Fibroblast of pulmonary artery (primary cell): ENCODE measurements around the gene GHDC.

Experiments
- DNase-seq: peaks from one replicate; pipeline ENCODE4 v3.0.0-alpha.2; 2010; ENCODE audit warnings: low read depth
- H3K4me3 ChIP-seq: replicated peaks from 2 replicates; pipeline ENCODE4 v1.5.1; 2011; ENCODE audit warnings: low read depth, mild to moderate bottlenecking, control low read depth, low read length, moderate library complexity
- TF ChIP-seq, protein P1 (sequence below): IDR thresholded peaks from 2 replicates; pipeline ENCODE4 v1.5.1; 2011; ENCODE audit warnings: mild to moderate bottlenecking, control low read depth, low read length, inconsistent platforms; ENCODE audit errors: missing control alignments

GHDC gene

DNA sequence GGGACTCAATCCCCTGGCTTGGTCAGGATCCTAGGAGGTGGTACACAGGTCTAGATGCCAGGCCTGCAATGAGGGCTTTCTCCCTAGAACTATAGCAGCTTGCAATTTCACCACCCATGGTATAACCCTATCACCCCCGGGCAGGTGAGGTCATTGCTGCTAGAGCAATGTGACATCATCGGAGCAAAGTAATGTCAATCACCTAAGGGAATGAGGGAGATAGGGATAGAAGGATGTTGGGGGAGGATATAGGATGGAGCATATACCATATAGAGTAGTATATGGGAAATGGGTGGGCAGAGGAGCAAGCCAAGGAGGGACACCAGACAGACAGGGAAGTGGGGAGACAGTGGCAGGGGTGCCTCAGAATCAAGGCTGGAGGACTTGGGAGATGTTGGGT is 16.6 kb downstream of the GHDC start:
- no peak overlapping the region for H3K4me3 ChIP-seq
- DNase-seq = no peak
- TF ChIP-seq, protein P1, sequence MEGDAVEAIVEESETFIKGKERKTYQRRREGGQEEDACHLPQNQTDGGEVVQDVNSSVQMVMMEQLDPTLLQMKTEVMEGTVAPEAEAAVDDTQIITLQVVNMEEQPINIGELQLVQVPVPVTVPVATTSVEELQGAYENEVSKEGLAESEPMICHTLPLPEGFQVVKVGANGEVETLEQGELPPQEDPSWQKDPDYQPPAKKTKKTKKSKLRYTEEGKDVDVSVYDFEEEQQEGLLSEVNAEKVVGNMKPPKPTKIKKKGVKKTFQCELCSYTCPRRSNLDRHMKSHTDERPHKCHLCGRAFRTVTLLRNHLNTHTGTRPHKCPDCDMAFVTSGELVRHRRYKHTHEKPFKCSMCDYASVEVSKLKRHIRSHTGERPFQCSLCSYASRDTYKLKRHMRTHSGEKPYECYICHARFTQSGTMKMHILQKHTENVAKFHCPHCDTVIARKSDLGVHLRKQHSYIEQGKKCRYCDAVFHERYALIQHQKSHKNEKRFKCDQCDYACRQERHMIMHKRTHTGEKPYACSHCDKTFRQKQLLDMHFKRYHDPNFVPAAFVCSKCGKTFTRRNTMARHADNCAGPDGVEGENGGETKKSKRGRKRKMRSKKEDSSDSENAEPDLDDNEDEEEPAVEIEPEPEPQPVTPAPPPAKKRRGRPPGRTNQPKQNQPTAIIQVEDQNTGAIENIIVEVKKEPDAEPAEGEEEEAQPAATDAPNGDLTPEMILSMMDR = no peak

DNA sequence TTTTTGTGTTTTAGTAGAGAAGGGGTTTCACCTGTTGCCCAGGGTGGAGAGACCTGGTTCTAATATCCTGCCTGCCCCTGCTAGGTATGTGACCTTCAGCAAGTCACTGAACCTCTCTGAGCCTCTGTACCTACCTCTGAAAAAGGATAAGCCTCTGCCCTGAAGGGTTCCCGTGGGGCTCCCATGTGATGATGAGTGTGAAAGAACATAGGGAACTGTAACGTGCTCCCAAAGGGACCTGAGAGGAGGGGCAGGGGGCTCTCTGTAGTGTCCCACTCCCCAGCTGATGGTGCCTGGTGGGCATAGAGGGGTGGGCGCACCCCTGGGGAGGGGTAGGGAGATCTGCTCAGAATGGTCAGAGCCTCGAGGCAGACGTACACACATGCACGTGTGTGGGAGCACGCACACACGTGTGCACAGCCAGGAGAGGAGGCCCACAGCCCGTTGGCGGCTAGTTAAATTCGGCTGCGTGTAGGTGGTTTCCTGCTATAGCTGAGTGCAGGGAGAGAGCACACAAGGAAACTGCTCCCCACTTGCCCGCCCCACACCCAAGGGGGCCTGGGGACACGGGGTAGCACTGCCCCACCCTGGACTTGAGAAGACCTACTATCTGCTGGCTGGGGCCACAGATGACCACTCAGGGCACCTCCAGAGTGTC is 20.0 kb downstream of the GHDC start:
- no peak for DNase-seq
- TF ChIP-seq, protein P1 = no peak
- H3K4me3 ChIP-seq = no peak overlapping the region

DNA sequence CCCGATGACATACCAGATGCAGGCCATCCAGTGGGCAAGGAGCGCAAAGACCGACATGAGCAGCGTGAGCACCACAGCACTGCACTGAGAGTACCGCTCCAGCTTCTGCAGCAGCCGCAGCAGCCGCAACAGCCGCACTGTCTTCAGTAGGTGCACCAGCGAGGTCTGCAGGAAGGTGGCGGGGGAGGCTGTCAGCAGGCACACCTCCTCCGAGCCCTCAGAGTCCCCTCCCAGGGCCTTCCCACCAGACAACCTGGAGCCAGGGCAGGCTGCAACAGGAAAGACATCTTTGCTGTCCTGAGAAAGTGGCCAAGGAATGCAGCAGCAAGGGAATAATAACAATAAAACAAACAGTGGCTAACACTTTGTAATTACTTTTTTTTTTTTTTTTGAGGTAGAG is 22.5 kb downstream of the GHDC start:
- DNase-seq = no peak
- TF ChIP-seq, protein P1 = no peak
- H3K4me3 ChIP-seq = no peak overlapping the region

DNA sequence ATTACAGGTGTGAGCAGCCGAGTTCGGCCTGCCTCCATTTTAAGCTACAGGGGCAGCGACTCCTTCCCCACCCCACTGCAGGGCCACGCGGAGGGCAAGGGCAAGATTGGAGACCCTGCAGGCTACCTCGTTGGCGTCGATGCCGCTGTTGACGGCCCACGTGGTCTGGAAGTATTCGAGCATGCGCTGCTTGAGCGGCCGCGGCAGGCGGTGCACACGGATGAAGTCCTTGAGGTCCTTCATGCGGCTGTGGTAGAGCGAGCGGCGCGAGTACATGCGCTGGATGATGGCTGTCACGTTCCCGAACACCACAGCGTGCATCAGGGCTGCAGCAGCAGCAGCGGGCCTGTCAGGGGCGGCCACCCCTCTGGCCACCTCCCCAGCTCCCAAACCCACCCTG is 24.9 kb downstream of the GHDC start:
- no peak overlapping the region for H3K4me3 ChIP-seq
- no peak for DNase-seq
- TF ChIP-seq, protein P1 = no peak

- TF ChIP-seq, protein P1 = no peak
- DNase-seq = no peak
- no peak overlapping the region for H3K4me3 ChIP-seq
Measured at GRCh38 chr17:42167807-42168206, 26.5 kb downstream of the GHDC start.

- no peak for DNase-seq
- H3K4me3 ChIP-seq = no peak overlapping the region
- TF ChIP-seq, protein P1 = no peak
Measured at GRCh38 chr17:42166196-42166763, 28.0 kb downstream of the GHDC start.

DNA sequence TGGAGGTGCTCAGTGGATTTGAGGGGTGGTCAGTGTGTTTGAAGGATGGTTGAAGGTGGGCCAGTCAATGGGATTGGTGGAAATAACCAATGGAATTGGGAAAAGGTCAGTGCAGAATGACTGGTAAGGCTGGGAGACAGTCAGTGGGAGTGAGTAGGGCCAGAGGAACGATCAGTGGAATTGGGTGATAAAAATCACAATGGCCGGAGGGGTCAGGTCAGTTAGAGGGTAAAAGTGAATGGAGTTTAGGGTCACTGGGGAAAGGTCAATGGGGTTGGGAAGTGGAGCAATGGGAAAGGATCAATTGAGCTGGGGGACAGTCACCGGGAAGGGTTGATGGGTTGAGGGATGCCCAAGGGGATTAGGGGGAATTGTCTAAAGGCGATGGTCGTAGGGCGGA is 28.5 kb downstream of the GHDC start:
- no peak overlapping the region for H3K4me3 ChIP-seq
- DNase-seq = no peak
- TF ChIP-seq, protein P1 = no peak
